Muscle layer of colon (tissue), 2 donors: ENCODE measurements around the gene RIMKLA.

Source experiments
- H3K27ac ChIP-seq: one replicate; pipeline ENCODE4 v1.7.0; 2013; ENCODE audit warnings: low read depth, mild to moderate bottlenecking, low read length, moderate library complexity
- H3K27me3 ChIP-seq, 2 donors: one replicate each; pipeline ENCODE4 v1.7.0; 2013; ENCODE audit warnings: low read length in 2 of 2, mild to moderate bottlenecking in 2 of 2; ENCODE audit not compliant: insufficient read depth in 2 of 2, control insufficient read depth in 1 of 2
- H3K36me3 ChIP-seq: one replicate; pipeline ENCODE4 v1.7.0; 2013; ENCODE audit warnings: mild to moderate bottlenecking, low read length; ENCODE audit not compliant: insufficient read depth
- H3K4me1 ChIP-seq: one replicate; pipeline ENCODE4 v1.7.0; 2013; ENCODE audit warnings: mild to moderate bottlenecking, low read length; ENCODE audit not compliant: insufficient read depth
- H3K4me3 ChIP-seq, 2 donors: one replicate each; pipeline ENCODE4 v1.7.0; 2013; ENCODE audit warnings: low read length in 2 of 2, low read depth in 1 of 2, mild to moderate bottlenecking in 1 of 2, moderate library complexity in 1 of 2
- H3K9ac ChIP-seq: one replicate; pipeline ENCODE4 v1.7.0; 2013; ENCODE audit warnings: low read length
- H3K9me3 ChIP-seq: one replicate; pipeline ENCODE4 v1.7.0; 2013; ENCODE audit warnings: mild to moderate bottlenecking, low read length
- donor health status: abdominal sarcoma.
- donor health status: Adenocarcinoma of cecum.

The RIMKLA gene, protein sequence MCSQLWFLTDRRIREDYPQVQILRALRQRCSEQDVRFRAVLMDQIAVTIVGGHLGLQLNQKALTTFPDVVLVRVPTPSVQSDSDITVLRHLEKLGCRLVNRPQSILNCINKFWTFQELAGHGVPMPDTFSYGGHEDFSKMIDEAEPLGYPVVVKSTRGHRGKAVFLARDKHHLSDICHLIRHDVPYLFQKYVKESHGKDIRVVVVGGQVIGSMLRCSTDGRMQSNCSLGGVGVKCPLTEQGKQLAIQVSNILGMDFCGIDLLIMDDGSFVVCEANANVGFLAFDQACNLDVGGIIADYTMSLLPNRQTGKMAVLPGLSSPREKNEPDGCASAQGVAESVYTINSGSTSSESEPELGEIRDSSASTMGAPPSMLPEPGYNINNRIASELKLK

GRCh38 chr1:42380586-42381279 is at the start of gene RIMKLA:
RIMKLA (plus strand) TSS chr1:42380792; CDS start chr1:42380935, 143 bp downstream.
- Histone ChIP-seq H3K4me3 (peak within 1 kb of the TSS; percentile 52 to 57), H3K27me3 (no peaks in the 10 kb centered on the region), H3K9ac (no peak within 1 kb of the TSS), H3K9me3 (no peaks in the 10 kb centered on the region), H3K36me3 (no peaks in the 10 kb centered on the region), H3K4me1 (peaks cover 8% of the 10 kb centered on the region), H3K27ac (no peak within 1 kb of the TSS)

GRCh38 chr1:42332877-42333276 is 47.7 kb upstream of the RIMKLA start:
- no peak overlapping the region for H3K27ac ChIP-seq
- no peak overlapping the region for H3K9ac ChIP-seq
- H3K9me3 ChIP-seq, result no peaks in the 10 kb centered on the region
- no peaks in the 10 kb centered on the region for H3K27me3 ChIP-seq
- H3K36me3 ChIP-seq, result no peaks in the 10 kb centered on the region
- H3K4me3 ChIP-seq, result no peak overlapping the region
- H3K4me1 ChIP-seq, result peaks cover 24% of the 10 kb centered on the region

DNA sequence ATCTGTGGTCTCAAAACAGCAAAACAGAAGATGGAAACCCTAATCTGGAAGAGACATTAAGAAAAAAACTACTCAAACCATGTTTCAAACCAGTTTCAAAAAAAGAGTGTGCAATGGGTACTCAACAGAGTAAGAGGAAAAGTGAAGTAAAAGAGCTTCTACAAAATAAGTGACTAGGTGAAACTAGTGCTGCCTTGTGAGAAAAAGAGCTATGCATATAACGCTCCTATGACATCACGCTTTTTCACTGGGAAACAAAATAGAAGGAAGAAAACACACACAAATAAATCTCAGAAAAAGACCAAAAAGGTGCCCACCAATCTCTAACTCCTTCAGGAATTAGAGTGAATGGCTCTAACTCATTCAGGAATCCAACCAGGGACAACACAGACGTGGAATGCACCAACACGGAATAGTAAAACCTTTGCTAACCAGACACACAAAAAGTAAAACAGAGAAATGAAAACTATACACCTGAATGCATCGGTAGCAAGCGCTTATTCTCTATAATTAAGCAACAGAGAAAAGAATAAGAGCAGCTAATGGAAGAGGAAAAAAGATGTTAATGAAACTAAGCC is 46.8 kb upstream of the RIMKLA start:
- Histone ChIP-seq H3K9me3 (no peaks in the 10 kb centered on the region), H3K9ac (peak overlapping the region; percentile 23), H3K36me3 (no peaks in the 10 kb centered on the region), H3K4me3 (peak overlapping the region; percentile 89 to 98), H3K27me3 (no peaks in the 10 kb centered on the region), H3K4me1 (peaks cover 21% of the 10 kb centered on the region), H3K27ac (peak overlapping the region; percentile 85)

DNA sequence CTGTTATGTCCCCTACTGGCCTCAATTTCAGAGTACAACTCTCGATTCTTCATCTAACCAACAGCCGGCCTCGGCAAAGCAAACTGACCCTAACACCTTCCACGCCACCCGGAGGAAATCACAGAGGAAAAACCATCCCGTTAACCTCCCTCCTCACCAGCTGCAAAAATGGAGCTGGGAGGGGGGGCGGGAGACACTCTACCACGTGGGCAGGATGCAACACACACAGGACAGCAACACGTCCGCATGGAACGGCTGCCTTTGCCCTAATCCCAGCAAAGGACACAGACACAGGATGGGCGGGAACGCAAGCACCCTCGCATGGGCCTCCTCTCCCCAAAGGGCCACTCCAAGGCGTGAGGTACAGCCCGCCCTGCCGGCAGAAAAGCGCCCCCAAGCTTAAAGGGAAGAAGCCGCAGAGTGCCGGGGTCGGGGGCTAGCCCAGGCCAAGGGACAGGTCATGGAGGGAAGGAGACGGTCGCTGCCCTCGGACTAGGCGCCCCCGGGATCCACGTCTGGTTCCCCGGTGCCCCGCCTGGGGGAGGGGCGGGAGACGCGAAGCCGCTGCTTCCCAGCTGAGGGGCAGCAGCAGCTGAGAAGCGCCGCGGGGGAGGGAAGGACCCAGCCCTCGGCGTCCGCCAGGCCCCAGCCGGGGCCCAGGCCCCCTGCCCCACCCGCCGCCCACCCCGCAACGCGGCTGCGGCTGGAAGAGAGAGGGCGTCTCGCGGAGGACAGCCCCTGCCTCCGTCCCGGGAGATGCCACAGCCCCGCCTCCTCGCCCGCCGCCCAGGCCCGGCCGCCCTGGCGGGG is 46.1 kb upstream of the RIMKLA start:
- Histone ChIP-seq H3K9ac (peak overlapping the region; percentile 23), H3K27me3 (no peaks in the 10 kb centered on the region), H3K36me3 (no peaks in the 10 kb centered on the region), H3K4me3 (peak overlapping the region; percentile 89 to 98), H3K27ac (peak overlapping the region; percentile 85), H3K4me1 (peaks cover 21% of the 10 kb centered on the region), H3K9me3 (no peaks in the 10 kb centered on the region)

DNA sequence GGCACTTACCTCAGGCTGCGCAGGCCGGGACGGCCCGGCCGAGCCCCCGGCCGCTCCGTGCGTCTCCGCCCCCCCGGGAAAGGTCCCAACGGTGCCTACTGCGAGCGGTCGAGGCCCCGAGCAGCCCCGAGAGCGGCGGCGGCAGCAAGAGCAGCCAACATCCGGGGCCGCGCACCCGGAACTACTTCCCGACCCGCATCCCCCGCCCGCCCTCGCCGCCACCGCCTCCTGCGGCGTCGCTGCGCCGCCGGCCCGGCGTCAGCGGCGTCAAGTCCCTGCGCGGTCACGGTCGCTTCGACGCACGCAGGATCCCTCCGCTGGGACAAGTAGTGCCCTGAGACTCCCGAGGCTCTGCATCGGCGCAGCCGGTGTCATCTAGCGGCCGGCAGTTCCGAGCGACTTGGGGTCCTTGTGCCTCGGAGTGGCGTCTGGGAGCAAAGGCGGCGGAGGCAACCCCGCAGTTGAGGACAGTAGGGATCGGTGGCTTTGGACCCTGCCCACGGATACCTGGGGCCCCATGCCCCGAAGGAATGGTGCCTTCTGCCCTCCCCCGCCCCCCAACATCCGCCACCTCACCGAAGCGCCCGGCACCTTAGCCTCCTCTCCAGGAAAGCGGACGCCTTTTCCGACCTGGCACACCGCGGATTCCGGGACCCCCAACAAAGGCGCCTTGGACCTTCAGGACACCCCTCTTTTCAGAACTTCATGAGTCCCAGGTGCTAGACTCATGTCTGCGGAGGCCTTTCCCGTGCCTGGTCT is 45.4 kb upstream of the RIMKLA start, which contains the start of gene FOXJ3:
FOXJ3 (minus strand) TSS at position 186 of the 759 bp plus-strand sequence. CDS start 24,142 bp downstream, outside the sequence.
- peak within 1 kb of the TSS; percentile 85 for H3K27ac ChIP-seq
- H3K36me3 ChIP-seq, result no peaks in the 10 kb centered on the region
- H3K4me3 ChIP-seq, result peak within 1 kb of the TSS; percentile 89 to 98
- H3K27me3 ChIP-seq, result no peaks in the 10 kb centered on the region
- H3K4me1 ChIP-seq, result peaks cover 21% of the 10 kb centered on the region
- no peaks in the 10 kb centered on the region for H3K9me3 ChIP-seq
- H3K9ac ChIP-seq, result peak within 1 kb of the TSS; percentile 82

DNA sequence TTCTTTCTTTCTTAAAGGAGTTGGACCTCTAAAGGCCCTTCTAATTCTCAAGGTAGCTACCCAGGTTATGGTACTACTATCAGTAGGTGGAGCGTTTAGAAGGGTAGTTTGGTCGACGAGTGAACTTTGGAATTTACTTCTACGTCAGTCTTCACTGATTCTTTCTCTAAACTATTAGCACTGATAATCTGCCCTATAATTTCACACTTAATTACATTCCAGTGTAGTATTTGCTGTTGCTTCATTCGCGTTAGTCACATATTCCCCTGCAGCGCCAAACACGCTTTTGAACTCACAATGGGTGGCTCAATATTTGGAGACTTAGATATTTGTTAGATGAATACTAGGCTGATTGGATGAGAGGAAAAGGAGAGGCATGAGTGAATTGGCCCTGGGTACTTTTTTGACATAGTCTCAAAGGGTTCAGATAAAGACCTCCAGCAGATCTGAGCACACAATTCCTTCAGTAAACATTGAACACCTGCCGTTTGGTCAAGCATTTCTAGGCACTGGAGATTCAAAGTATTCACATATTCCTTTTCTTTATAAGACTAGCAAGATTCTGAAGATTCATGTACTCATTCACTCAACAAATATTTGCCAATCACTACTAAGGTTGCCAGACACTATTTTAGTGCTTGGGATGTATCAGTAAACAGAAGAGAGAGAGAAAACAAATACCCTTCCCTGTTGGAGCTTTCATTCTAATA is 44.6 kb upstream of the RIMKLA start:
- Histone ChIP-seq H3K27me3 (no peaks in the 10 kb centered on the region), H3K4me3 (peak overlapping the region; percentile 89 to 98), H3K9ac (peak overlapping the region; percentile 82), H3K36me3 (no peaks in the 10 kb centered on the region), H3K4me1 (peaks cover 21% of the 10 kb centered on the region), H3K9me3 (no peaks in the 10 kb centered on the region), H3K27ac (peak overlapping the region; percentile 85)

GRCh38 chr1:42336978-42337377 is 43.6 kb upstream of the RIMKLA start:
- no peak overlapping the region for H3K4me3 ChIP-seq
- peaks cover 21% of the 10 kb centered on the region for H3K4me1 ChIP-seq
- no peaks in the 10 kb centered on the region for H3K27me3 ChIP-seq
- no peaks in the 10 kb centered on the region for H3K9me3 ChIP-seq
- H3K27ac ChIP-seq, result no peak overlapping the region
- no peak overlapping the region for H3K9ac ChIP-seq
- H3K36me3 ChIP-seq, result no peaks in the 10 kb centered on the region

DNA sequence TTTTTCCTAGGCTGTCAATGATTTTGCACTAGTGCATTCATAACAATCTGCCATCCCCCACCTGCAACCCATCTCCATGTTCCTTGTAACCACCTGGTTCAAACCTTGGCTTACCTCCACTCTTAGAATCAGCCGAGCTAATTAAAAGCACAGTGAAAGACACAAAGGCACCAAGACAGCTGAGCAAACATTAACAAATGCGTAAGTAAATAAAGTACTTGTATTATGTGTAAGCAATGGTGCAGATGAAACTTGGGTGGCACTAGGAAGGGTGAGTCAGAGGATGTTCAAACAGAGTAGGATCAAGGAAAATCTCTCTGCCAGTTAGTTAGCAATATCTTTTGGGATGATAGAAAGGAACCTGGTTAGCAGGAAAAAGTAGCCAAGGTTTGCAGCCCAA is 40.5 kb upstream of the RIMKLA start:
- Histone ChIP-seq H3K9me3 (no peaks in the 10 kb centered on the region), H3K36me3 (no peaks in the 10 kb centered on the region), H3K27me3 (no peaks in the 10 kb centered on the region), H3K27ac (no peak overlapping the region), H3K4me3 (no peak overlapping the region), H3K9ac (no peak overlapping the region), H3K4me1 (peaks cover 4% of the 10 kb centered on the region)

- Histone ChIP-seq H3K4me1 (peaks cover 4% of the 10 kb centered on the region), H3K36me3 (no peaks in the 10 kb centered on the region), H3K27ac (no peak overlapping the region), H3K9ac (no peak overlapping the region), H3K27me3 (no peaks in the 10 kb centered on the region), H3K9me3 (no peaks in the 10 kb centered on the region), H3K4me3 (no peak overlapping the region)
Measured at GRCh38 chr1:42340901-42341300, 39.7 kb upstream of the RIMKLA start.

GRCh38 chr1:42343049-42343448 is 37.5 kb upstream of the RIMKLA start:
- Histone ChIP-seq H3K9ac (no peak overlapping the region), H3K27me3 (no peaks in the 10 kb centered on the region)

More at GRCh38 chr1:42343049-42343448, 37.5 kb upstream of the RIMKLA start:
- no peak overlapping the region for H3K4me3 ChIP-seq
- H3K4me1 ChIP-seq, result no peaks in the 10 kb centered on the region
- no peaks in the 10 kb centered on the region for H3K36me3 ChIP-seq
- H3K27ac ChIP-seq, result no peak overlapping the region
- H3K9me3 ChIP-seq, result no peaks in the 10 kb centered on the region
